ENCODE results near the gene IRS2.

Gene IRS2

GRCh38 chr13:109779074-109779473 lies 7.3 kb downstream of the IRS2 start:
- peak; percentile 32 to 46 for DNase-seq

- no peak for DNase-seq
Observed at GRCh38 chr13:109778102-109778542, 8.3 kb downstream of the IRS2 start.

- DNase-seq, result no peak
Observed at GRCh38 chr13:109776575-109776974, 9.8 kb downstream of the IRS2 start.

DNA sequence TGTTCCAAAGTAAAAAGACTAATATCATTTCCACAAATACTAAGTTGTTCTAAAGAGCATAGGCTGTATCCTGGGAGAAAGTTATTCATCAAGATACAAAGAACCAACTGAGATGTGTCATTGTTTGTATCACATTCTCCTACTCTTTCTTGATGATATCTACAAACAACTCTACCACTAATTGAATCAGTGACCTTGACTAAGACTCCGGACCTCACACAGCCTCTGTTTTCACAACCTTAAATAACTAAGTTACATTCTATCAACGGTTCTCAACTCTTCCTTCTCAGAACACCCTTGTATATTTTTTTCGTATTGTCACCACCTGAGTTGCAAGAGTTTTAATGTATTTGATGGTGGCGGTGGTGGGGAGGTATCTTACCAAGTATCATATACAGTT lies 12.6 kb downstream of the IRS2 start:
- DNase-seq, result no peak

- DNase-seq, result peak in 1 of 2 donors; percentile 54
Observed at GRCh38 chr13:109773276-109773675, 13.1 kb downstream of the IRS2 start.

DNA sequence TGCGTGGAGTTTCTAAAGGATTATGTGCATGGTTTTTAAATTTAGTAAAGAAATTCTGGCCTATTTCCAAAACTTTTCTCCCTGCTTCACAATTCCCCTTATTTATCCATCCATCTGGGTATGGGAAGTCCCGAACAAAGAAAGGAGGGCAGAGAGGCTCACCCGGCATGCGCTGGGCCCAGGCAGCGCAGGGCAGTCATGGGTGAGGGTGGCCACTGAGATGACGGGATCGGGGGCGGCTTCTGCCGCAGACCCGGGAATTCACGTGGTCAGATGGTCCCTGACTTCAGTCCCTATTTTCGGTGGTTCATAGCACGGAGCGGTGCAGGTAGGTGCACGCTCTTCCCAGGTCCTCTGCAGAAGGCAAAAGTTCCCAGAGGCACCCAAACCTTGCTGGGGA lies 14.5 kb downstream of the IRS2 start:
- no peak for DNase-seq

- no peak for DNase-seq
Observed at GRCh38 chr13:109770436-109770835, 15.9 kb downstream of the IRS2 start.

DNA sequence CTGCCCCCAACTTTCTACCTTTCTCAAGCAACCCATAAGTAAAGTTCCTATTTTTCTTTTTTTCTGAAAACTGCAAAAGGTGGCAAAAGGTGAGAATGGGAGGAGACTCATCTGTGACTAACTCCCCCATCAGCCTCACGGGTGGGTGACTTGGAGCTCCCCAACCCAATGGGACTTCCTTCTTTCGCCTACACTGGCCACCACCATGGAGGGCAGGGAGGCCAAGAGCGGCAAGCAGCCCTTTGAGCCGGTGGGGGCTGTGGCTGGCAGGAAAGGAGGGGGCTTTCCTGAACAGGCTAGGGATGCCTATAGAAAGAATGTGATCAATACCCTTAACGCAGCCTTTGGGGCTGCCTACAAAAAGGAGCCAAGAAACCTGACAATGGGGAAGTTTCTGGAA lies 16.5 kb downstream of the IRS2 start:
- no peak for DNase-seq

- no peak for DNase-seq
Observed at GRCh38 chr13:109769275-109769674, 17.1 kb downstream of the IRS2 start.

GRCh38 chr13:109768616-109769015 lies 17.8 kb downstream of the IRS2 start:
- DNase-seq, result no peak

- DNase-seq, result no peak
Observed at GRCh38 chr13:109768176-109768575, 18.2 kb downstream of the IRS2 start.

DNA sequence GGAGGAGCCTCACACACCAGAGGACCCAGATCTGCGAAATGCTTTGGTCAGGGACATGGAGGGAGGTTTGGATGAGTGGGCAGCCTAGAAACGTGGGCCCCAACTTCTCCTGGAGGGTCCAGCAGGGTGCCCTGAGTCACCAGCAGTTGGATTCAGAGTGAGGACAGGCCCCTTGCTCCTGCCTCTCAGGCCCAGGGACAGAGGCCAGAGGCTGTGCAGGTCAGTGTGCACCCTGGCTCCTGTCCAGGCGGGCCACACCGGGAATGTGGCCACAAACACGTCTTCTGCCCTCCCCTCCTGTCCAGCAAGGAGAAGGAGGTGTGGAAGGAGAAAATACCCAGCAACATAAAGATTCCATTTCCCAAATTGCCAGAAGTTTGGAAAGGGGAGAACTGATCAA lies 19.4 kb downstream of the IRS2 start:
- no peak for DNase-seq

- DNase-seq, result no peak
Observed at GRCh38 chr13:109764470-109765291, 21.7 kb downstream of the IRS2 start.

DNA sequence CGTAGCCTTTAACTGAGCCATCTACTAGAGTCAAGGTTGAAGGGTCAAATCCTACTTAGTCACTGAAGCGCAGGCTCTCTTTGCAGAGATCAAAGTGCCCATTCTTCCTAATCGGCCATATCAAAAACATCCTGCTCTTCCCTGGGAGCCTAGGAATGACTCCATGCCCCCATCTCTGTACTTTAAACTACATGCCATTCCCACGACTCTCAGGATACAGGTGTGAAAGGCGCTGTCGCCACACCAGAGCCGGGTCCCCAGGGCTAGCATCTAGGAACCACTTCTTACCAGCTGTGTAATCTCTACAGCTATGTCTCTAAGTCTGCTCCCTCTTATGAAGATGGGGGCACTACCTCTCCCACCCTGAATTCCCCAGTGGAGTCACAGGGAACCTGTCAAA lies 22.3 kb downstream of the IRS2 start:
- no peak for DNase-seq

GRCh38 chr13:109762791-109763190 lies 23.6 kb downstream of the IRS2 start:
- DNase-seq, result no peak

- no peak for DNase-seq
Observed at GRCh38 chr13:109761695-109762094, 24.7 kb downstream of the IRS2 start.

- DNase-seq, result no peak
Observed at GRCh38 chr13:109760951-109761350, 25.4 kb downstream of the IRS2 start.

DNA sequence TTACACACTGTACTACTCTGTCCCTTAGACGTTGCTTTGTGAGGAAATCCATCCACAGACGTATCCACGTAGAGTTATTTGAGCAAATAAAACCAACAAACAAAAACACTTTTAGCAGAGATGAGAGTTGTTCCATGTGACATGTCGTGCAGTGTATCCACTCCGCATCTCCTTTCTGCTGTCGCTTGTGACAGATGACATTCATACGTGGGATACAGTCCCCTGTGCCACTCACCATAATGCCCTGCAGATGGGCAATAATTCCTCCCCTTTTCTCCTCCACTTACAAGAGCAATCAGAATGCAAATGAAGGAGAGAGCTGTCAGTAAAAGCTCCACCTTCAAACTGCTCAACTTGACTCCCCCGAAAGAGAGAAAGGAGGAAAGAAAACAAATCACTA lies 26.0 kb downstream of the IRS2 start:
- no peak for DNase-seq

- DNase-seq, result no peak
Observed at GRCh38 chr13:109759609-109760008, 26.8 kb downstream of the IRS2 start.

- DNase-seq, result no peak
Observed at GRCh38 chr13:109758937-109759480, 27.4 kb downstream of the IRS2 start.

- DNase-seq, result no peak
Observed at GRCh38 chr13:109756778-109757177, 29.6 kb downstream of the IRS2 start.

GRCh38 chr13:109755997-109756396 lies 30.4 kb downstream of the IRS2 start:
- DNase-seq, result no peak

- no peak for DNase-seq
Observed at GRCh38 chr13:109755551-109755950, 30.8 kb downstream of the IRS2 start.

DNA sequence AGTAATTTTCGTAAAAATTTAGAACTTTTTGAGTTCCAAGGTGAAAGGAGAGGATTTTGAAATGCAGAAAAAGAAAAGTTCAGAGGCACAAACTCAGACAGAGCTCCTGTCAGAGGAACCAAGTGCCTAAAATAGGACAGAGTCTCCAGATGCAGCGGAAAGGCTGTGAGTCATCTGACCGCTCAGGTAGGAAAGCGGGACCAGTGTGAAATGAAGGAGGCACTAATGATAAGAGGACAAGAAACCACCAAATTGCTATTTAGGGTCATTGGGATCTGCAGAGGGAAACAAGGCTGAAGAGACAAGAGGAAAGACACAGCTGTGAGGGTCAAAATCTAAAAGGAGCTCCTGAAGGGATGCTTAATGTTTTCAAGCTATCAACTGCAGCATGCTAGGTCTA lies 34.9 kb downstream of the IRS2 start:
- no peak for DNase-seq
